Stimulated activated CD4-positive, alpha-beta T cell treated with anti-CD3 and anti-CD28 coated beads, TNF-alpha, amount 100 ng/mL, for 4 hours (primary cell): ENCODE measurements around the gene MAN2B1.
"Not testable (repeated sequence)": the region's sequence is repeated elsewhere in the genome, so short reads cannot be mapped to it uniquely, and the experiment has no call there.

Experiments used
- DNase-seq, 3 experiments: peaks; one replicate each; pipeline ENCODE4 v3.0.0-alpha.2; 2020; ENCODE audit warnings: low read depth in 3 of 3

Gene MAN2B1

GRCh38 chr19:12666265-12667048 is at the start of gene MAN2B1, which contains the start of gene WDR83:
TSS of gene MAN2B1 (minus strand) at chr19:12666742. CDS start at chr19:12666701, 41 bp downstream.
TSS of gene WDR83 (plus strand) at chr19:12666807. CDS start at chr19:12669791, 2,984 bp downstream.
- DNase-seq, result peak; percentile 62 to 66 (median 64)

DNA sequence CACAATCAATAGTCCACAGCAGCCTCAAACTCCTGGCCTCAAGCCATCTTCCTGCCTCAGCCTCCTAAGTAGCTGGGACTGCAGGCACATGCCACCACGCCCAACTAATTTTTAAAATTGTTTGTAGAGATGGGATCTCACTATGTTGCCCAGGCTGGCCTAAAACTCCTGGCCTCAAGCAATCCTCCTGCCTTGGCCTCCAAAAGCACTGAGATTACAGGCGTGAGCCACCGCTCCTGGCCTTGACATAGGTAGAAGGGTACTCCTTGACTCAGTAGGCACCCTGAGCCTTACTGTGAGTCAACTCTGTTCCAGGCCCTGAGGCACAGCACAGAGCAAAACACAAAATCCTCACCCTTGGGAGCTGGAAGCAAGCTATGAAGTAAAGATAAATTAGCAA is 49.4 kb upstream of the MAN2B1 start:
- DNase-seq, result no peak

DNA sequence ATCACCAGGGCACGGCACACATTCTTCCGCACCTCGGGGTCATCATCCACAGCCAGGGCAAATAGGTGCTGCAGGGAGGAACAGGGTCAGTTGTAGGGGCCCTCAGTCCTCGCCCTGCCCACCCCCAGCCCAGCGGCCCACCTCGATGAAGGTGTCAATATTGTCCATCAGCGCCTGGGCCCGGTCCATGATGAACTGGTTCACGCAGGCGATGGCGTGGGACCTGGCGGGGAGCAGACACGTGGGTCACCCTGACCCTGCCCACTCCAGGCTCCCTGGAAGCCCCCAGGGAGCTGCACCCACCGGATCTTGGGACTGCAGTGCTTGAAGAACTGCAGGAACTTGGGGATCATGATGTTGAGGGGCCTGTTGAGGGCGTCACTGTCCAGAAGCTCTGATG is 48.6 kb upstream of the MAN2B1 start:
- no peak for DNase-seq

- DNase-seq, result not testable (repeated sequence)
Measured at GRCh38 chr19:12713304-12713703, 46.8 kb upstream of the MAN2B1 start.

DNA sequence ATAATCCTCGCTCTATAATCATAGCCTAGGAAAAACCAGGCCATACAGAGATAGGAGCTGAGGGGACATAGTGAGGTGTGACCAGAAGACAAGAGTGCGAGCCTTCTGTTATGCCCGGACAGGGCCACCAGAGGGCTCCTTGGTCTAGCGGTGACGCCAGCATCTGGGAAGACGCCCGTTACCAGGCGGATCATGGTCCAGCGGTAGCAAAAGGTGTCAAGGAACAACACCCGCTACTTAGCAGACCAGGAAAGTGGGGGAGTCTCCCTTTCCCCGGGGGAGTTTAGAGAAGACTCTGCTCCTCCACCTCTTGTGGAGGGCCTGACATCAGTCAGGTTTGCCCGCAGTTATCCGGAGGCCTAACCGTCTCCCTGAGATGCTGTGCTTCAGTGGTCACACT is 45.5 kb upstream of the MAN2B1 start:
- DNase-seq, result not testable (repeated sequence)

DNA sequence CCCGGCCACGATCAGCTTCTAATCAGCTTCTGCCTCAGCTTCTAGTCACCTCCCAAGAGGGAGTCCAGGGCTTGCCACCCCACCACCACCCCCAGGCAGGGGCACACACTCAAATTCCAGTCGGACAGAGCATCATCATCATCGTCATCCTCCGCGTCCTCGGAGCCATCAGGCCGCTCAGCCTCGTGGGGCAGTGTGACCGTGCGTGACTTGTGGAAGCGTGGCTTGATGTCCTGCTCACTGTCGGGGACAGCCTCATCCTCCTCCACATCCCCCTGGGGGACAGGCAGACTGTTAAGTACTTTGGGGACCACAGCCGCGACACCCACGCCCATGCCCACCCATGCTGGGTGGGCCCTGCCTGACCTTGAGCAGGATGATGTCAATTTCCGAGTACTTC is 44.6 kb upstream of the MAN2B1 start:
- no peak for DNase-seq

GRCh38 chr19:12708641-12709040 is 42.1 kb upstream of the MAN2B1 start:
- no peak for DNase-seq

DNA sequence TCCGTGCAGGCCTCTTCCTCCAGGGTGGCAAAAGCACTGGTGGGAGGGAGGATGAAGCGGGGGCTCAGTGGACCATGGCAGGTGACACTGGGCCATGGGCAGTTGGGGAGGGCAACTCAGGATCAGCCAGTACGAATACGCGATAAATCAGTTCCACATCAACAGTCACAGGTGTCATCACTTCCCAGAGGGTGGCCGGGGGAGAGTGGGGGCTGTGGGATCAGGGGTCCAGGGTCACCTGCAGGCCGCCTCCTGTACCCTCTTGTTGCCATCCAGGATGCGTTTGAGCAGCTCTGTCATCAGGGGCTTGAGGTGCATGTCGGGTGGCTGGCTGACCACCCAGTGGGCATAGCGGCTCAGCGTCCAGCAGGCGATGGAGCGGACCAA is 39.8 kb upstream of the MAN2B1 start:
- DNase-seq, result no peak

DNA sequence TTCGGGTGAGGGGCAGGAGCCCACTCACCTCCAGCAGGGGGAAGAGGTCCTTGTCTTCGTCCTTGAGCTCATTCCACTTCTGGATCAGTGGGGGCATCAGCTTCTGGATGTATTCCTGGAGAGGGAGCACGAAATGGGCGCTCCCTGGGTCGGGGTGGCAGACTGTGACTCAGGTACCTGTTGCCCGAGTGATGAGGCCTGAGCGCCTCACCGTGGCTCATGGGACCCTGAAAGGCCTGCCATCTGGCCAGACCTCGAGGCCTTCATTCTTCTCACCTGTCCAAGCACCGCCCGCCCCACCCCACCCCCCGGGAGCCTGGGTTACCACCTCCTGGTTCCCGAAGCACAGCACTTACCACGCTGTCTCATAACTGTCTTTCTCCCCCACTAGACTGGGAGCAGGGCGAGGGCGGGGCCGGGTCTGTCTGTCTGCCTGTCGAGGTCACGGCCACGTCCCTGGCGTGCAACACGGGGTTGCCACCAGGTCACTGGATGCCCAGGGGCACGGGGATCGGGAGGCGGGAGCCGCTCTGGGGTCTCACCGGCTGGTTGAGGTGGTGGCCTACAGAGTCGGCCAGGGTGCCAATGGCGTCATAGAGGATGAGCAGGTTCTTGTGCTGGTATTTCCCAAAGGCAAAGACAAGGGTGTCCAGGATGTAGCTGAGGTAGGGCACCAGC is 39.3 kb upstream of the MAN2B1 start:
- no peak for DNase-seq

DNA sequence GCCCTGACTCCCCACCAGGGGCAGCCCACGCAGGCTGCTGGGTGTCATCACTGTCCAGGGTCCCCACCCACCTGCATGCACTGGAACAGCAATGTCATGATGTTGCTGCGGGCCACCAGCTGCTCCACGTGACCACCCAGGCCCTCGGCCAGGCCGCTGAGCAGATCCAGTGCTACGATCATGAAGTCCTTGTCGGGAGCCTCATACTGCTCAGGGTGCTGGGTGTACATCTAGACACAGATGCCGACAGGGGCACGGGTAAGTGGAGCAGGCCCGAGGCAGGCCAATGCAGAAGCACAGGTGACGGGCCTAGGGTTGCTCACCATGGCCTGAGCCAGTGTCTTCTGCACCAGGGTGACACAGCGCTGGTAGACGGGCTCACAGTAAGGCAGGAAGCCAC is 38.6 kb upstream of the MAN2B1 start:
- DNase-seq, result no peak

- DNase-seq, result no peak
Measured at GRCh38 chr19:12703046-12703445, 36.5 kb upstream of the MAN2B1 start.

- no peak for DNase-seq
Measured at GRCh38 chr19:12701596-12702282, 35.2 kb upstream of the MAN2B1 start.

- no peak for DNase-seq
Measured at GRCh38 chr19:12698138-12698537, 31.6 kb upstream of the MAN2B1 start.

GRCh38 chr19:12697425-12697824 is 30.9 kb upstream of the MAN2B1 start:
- not testable (repeated sequence) for DNase-seq

DNA sequence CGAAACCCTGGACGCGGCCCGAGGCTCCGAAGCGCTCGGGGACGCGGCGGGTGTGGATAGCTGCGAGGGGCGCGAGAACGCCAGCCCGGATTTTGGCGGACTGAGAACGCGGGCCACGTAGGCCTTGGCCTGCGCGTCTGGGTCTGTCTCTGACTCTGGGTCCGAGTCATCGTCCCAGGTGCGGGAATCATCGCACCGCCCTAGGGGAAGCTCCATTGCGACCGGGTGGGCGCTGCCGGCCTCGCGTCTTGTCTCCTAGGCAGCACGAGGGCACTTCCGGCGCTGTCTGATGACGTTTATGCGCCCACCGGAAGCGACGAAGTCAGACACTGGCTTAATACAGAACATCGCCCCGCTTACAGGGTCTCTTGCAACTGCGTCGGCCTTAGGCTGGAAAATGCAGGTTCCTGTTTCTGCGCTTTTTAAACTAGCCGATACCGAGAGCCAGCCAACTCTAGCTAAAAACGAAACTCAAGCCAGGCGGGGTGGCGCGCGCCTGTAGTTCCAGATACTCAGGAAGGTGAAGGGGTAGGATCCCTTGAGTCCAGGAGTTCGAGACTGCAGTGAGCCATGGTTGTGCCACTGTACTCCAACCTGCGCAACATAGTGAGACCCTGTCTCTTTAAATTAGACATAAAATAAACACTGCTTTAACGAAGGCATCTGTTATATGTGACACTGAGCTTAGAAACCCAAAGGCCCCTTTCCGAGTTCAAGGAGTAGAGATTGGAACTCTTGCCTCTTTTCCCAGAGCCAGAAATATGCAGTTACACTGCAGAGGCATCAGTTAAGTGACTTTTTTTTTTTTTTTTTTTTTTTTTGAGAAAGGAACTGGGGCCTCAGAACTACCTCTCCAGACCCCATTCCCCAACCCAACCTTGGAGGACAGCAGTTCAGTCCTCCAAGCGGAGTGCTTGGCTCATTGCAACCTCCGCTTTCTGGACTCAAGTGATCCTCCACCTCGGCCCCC is 30.1 kb upstream of the MAN2B1 start, which contains the start of gene FBXW9:
Gene FBXW9 (minus strand): TSS at position 266 of the 970 bp plus-strand sequence. CDS start 50 bp downstream, at position 216.
- DNase-seq, result peak; percentile 94 to 97 (median 96)

DNA sequence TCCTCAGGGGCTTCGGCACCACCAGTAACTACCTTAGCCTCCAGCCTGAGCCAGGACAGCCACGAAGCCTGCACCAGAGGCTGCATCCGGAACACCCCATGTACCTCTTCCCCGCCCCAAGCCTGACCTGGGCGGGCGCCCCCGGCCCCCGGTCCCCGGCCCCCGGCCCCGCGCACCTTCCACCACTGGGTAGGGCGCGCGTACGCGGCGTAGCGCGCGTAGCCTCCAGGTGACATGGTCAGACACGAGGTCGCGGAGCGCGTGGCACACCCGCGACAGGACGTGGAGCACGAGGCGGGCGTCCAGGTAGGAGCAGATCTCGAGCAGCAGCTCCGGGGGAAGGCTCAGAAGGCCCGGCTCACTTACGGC is 29.4 kb upstream of the MAN2B1 start:
- DNase-seq, result no peak

- no peak for DNase-seq
Measured at GRCh38 chr19:12695514-12695913, 29.0 kb upstream of the MAN2B1 start.

- no peak for DNase-seq
Measured at GRCh38 chr19:12695096-12695495, 28.6 kb upstream of the MAN2B1 start.

GRCh38 chr19:12694641-12695040 is 28.1 kb upstream of the MAN2B1 start:
- no peak for DNase-seq

GRCh38 chr19:12692960-12693359 is 26.4 kb upstream of the MAN2B1 start:
- no peak for DNase-seq

GRCh38 chr19:12689581-12690216 is 23.2 kb upstream of the MAN2B1 start:
- DNase-seq, result no peak
